ENCODE data around the gene SLC6A15.

GRCh38 chr12:84888861-84889260, 23.7 kb downstream of the SLC6A15 start:
- TF ChIP-seq EZH2 (IDR thresholded peaks at IDR 0.05; ENCODE audit: borderline replicate concordance, insufficient read depth, low read depth, low read length, poor library complexity, severe bottlenecking), result no peak
- TF ChIP-seq CTCF (IDR thresholded peaks at IDR 0.05), result no peak

Data from B cell (primary cell).